Astrocyte (in vitro differentiated cells and primary cell): Measurements from ENCODE around the gene LAMB4. TPM values are rescaled to one million over a fixed set of nuclear protein-coding genes. Genes with fewer than 3 reads are reported as not detected.

Experiments used
- DNase-seq: peaks from one replicate; pipeline ENCODE4 v3.0.0-alpha.2; 2010; ENCODE audit warnings: low read depth
- FAIRE-seq: peaks from 2 replicates; lab custom pipeline; 2011; peaks lifted over from hg19 to GRCh38; lab: Jason Lieb, UNC
- H2AFZ ChIP-seq: 2 replicates; pipeline ENCODE4 v1.6.0; 2012; ENCODE audit warnings: low read depth, low read length, inconsistent platforms
- H3K27ac ChIP-seq: 2 replicates; pipeline ENCODE4 v1.5.1; 2011; ENCODE audit warnings: low read depth, low read length, inconsistent platforms
- H3K27me3 ChIP-seq: 2 replicates; pipeline ENCODE4 v1.6.0; 2011; ENCODE audit warnings: low read length, inconsistent platforms; ENCODE audit not compliant: insufficient read depth
- H3K36me3 ChIP-seq: 2 replicates; pipeline ENCODE4 v1.5.1; 2011; ENCODE audit warnings: low read length, inconsistent platforms; ENCODE audit not compliant: insufficient read depth
- H3K4me1 ChIP-seq: 2 replicates; pipeline ENCODE4 v1.5.1; 2011; ENCODE audit warnings: low read length, inconsistent platforms; ENCODE audit not compliant: insufficient read depth
- H3K4me2 ChIP-seq: 2 replicates; pipeline ENCODE4 v1.6.0; 2012; ENCODE audit warnings: low read length, inconsistent platforms
- H3K4me3 ChIP-seq: 2 replicates; pipeline ENCODE4 v1.5.1; 2011; ENCODE audit warnings: low read depth, mild to moderate bottlenecking, low read length, inconsistent platforms; ENCODE audit not compliant: insufficient read depth
- H3K79me2 ChIP-seq: 2 replicates; pipeline ENCODE4 v1.6.0; 2012; ENCODE audit warnings: mild to moderate bottlenecking, low read length, inconsistent platforms; ENCODE audit not compliant: insufficient read depth
- H3K9ac ChIP-seq: 2 replicates; pipeline ENCODE4 v1.6.0; 2012; ENCODE audit warnings: mild to moderate bottlenecking, low read length, inconsistent platforms
- H3K9me3 ChIP-seq: 2 replicates; pipeline ENCODE4 v1.5.1; 2012; ENCODE audit warnings: low read depth, mild to moderate bottlenecking, low read length, inconsistent platforms; ENCODE audit not compliant: insufficient read depth
- H4K20me1 ChIP-seq: 2 replicates; pipeline ENCODE4 v1.6.0; 2012; ENCODE audit warnings: low read length, inconsistent platforms; ENCODE audit not compliant: insufficient read depth
- H3K27ac Mint-ChIP-seq: one replicate; pipeline ENCODE4 v1.8.0; 2021; ENCODE audit warnings: mild to moderate bottlenecking, mixed read lengths; ENCODE audit not compliant: unreplicated experiment
- H3K27me3 Mint-ChIP-seq: one replicate; pipeline ENCODE4 v1.8.0; 2021; ENCODE audit warnings: low read depth, mixed read lengths; ENCODE audit not compliant: unreplicated experiment
- H3K36me3 Mint-ChIP-seq: one replicate; pipeline ENCODE4 v1.8.0; 2021; ENCODE audit warnings: low read depth, mixed read lengths; ENCODE audit not compliant: unreplicated experiment
- H3K4me1 Mint-ChIP-seq: one replicate; pipeline ENCODE4 v1.8.0; 2021; ENCODE audit warnings: low read depth, mixed read lengths; ENCODE audit not compliant: unreplicated experiment
- H3K4me3 Mint-ChIP-seq: one replicate; pipeline ENCODE4 v1.8.0; 2021; ENCODE audit warnings: mild to moderate bottlenecking, moderate library complexity, mixed read lengths; ENCODE audit not compliant: unreplicated experiment
- H3K9me3 Mint-ChIP-seq: one replicate; pipeline ENCODE4 v1.8.0; 2021; ENCODE audit warnings: mild to moderate bottlenecking, mixed read lengths; ENCODE audit not compliant: unreplicated experiment
- EZH2 ChIP-seq: IDR thresholded peaks from 2 replicates; pipeline ENCODE4 v1.6.1; 2012; ENCODE audit warnings: mild to moderate bottlenecking, low read length, inconsistent platforms; ENCODE audit not compliant: insufficient read depth
- total RNA-seq: library from RNA; stranded (reverse); gene quantifications from 2 replicates; pipeline ENCODE4 v1.2.1, GENCODE V29; 2021
- TF ChIP-seq, protein P1 (sequence below): IDR thresholded peaks from 2 replicates; pipeline ENCODE4 v1.5.1; 2011; ENCODE audit warnings: low read depth, mild to moderate bottlenecking, inconsistent platforms, low read length, moderate library complexity; ENCODE audit not compliant: insufficient read depth

The LAMB4 gene
- total RNA-seq, 1 donor from 2014 or later, result 0.16 TPM

GRCh38 chr7:107980671-107981190 lies 149.4 kb downstream of the LAMB4 start:
- peaks cover 38% of the 10 kb centered on the region for H3K36me3 Mint-ChIP-seq
- TF ChIP-seq, protein P1, sequence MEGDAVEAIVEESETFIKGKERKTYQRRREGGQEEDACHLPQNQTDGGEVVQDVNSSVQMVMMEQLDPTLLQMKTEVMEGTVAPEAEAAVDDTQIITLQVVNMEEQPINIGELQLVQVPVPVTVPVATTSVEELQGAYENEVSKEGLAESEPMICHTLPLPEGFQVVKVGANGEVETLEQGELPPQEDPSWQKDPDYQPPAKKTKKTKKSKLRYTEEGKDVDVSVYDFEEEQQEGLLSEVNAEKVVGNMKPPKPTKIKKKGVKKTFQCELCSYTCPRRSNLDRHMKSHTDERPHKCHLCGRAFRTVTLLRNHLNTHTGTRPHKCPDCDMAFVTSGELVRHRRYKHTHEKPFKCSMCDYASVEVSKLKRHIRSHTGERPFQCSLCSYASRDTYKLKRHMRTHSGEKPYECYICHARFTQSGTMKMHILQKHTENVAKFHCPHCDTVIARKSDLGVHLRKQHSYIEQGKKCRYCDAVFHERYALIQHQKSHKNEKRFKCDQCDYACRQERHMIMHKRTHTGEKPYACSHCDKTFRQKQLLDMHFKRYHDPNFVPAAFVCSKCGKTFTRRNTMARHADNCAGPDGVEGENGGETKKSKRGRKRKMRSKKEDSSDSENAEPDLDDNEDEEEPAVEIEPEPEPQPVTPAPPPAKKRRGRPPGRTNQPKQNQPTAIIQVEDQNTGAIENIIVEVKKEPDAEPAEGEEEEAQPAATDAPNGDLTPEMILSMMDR, result no peak
- TF ChIP-seq EZH2, result no peak
- H3K36me3 ChIP-seq, result peaks cover 85% of the 10 kb centered on the region

GRCh38 chr7:107980171-107980570 lies 150.0 kb downstream of the LAMB4 start:
- no peak for FAIRE-seq
- H3K9me3 ChIP-seq, result no peaks in the 10 kb centered on the region
- no peaks in the 10 kb centered on the region for H3K27me3 Mint-ChIP-seq
- no peak overlapping the region for H3K27ac Mint-ChIP-seq
- no peaks in the 10 kb centered on the region for H3K9me3 Mint-ChIP-seq
- H3K79me2 ChIP-seq, result peaks cover 90% of the 10 kb centered on the region
- no peak overlapping the region for H3K4me2 ChIP-seq
- no peak for DNase-seq
- no peak overlapping the region for H3K4me3 ChIP-seq
- H3K36me3 Mint-ChIP-seq, result peaks cover 39% of the 10 kb centered on the region
- H3K4me3 Mint-ChIP-seq, result no peak overlapping the region
- H3K27me3 ChIP-seq, result no peaks in the 10 kb centered on the region
- no peaks in the 10 kb centered on the region for H3K4me1 ChIP-seq
- H3K36me3 ChIP-seq, result peaks cover 90% of the 10 kb centered on the region
- H3K27ac ChIP-seq, result no peak overlapping the region
- H4K20me1 ChIP-seq, result peaks cover 83% of the 10 kb centered on the region
- H3K4me1 Mint-ChIP-seq, result peaks cover 11% of the 10 kb centered on the region
- no peak overlapping the region for H3K9ac ChIP-seq
- no peak overlapping the region for H2AFZ ChIP-seq
- TF ChIP-seq, protein P1, result no peak
- TF ChIP-seq EZH2, result no peak

More at GRCh38 chr7:107980671-107981190, 149.4 kb downstream of the LAMB4 start:
- Mint-ChIP-seq H3K27ac (no peak overlapping the region), H3K4me1 (peaks cover 11% of the 10 kb centered on the region), H3K27me3 (no peaks in the 10 kb centered on the region), H3K9me3 (no peaks in the 10 kb centered on the region), H3K4me3 (no peak overlapping the region)
- Histone ChIP-seq H3K9me3 (no peaks in the 10 kb centered on the region), H4K20me1 (peaks cover 77% of the 10 kb centered on the region), H3K27ac (no peak overlapping the region), H2AFZ (no peak overlapping the region), H3K4me3 (no peak overlapping the region), H3K4me1 (no peaks in the 10 kb centered on the region), H3K79me2 (peaks cover 85% of the 10 kb centered on the region), H3K9ac (no peak overlapping the region), H3K27me3 (no peaks in the 10 kb centered on the region), H3K4me2 (no peak overlapping the region)
- DNase-seq (no peak), FAIRE-seq (no peak)

DNA sequence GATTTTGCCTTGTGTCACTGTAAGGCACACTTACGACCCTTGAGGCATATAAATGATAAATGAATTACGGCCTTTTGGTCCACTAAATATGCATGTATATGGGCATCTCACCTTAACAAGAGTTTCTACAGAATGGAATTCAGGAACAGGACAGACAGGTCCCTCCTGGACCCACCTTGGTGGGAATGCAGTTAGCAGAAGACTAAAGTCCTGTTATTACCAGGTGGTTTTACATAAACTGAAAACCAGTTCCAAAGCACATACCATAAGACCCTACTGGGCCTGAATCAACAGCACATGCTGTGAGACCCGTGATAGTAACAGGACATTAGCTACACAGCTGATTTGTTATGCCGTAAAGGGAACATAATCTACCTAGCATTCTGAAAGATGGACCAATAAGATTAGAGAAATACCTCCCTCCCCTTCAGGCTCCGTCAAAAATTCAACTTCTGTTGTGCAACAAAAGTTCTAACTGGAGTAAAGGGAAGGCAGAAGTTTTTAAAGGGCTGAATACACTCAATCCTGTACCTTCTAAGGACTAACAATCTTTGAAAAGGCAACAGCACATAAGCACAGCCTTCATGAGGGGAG lies 151.2 kb downstream of the LAMB4 start:
- TF ChIP-seq, protein P1, result no peak
- TF ChIP-seq EZH2, result no peak
- no peak overlapping the region for H2AFZ ChIP-seq
- H3K4me3 Mint-ChIP-seq, result no peak overlapping the region
- peaks cover 86% of the 10 kb centered on the region for H4K20me1 ChIP-seq
- H3K27me3 Mint-ChIP-seq, result no peaks in the 10 kb centered on the region
- H3K9ac ChIP-seq, result no peak overlapping the region
- H3K36me3 Mint-ChIP-seq, result peaks cover 38% of the 10 kb centered on the region
- peaks cover 91% of the 10 kb centered on the region for H3K36me3 ChIP-seq
- no peak overlapping the region for H3K4me2 ChIP-seq
- H3K9me3 Mint-ChIP-seq, result no peaks in the 10 kb centered on the region
- DNase-seq (no peak), FAIRE-seq (no peak)
- no peak overlapping the region for H3K4me3 ChIP-seq
- H3K79me2 ChIP-seq, result peaks cover 89% of the 10 kb centered on the region
- H3K9me3 ChIP-seq, result no peaks in the 10 kb centered on the region
- H3K27me3 ChIP-seq, result no peaks in the 10 kb centered on the region
- H3K27ac Mint-ChIP-seq, result no peak overlapping the region
- H3K27ac ChIP-seq, result no peak overlapping the region
- peaks cover 11% of the 10 kb centered on the region for H3K4me1 Mint-ChIP-seq
- H3K4me1 ChIP-seq, result no peaks in the 10 kb centered on the region
